Keratinocyte (primary cell): ENCODE measurements around the gene PRKAG2. TPM values are rescaled to one million over a fixed set of nuclear protein-coding genes. Genes with fewer than 3 reads are reported as not detected.

Source experiments
- DNase-seq: peaks from one replicate; pipeline ENCODE4 v3.0.0-alpha.2; 2011; ENCODE audit warnings: low read depth, missing footprints, low spot score
- FAIRE-seq: peaks from 2 replicates; lab custom pipeline; 2011; peaks lifted over from hg19 to GRCh38; lab: Jason Lieb, UNC
- H2AFZ ChIP-seq: 2 replicates; pipeline ENCODE4 v1.6.0; 2012; ENCODE audit warnings: low read length, control low read depth, inconsistent platforms; ENCODE audit not compliant: control insufficient read depth
- H3K27ac ChIP-seq: 2 replicates; pipeline ENCODE4 v1.5.1; 2011; ENCODE audit warnings: low read length; ENCODE audit not compliant: control insufficient read depth, insufficient read depth
- H3K27me3 ChIP-seq: 3 replicates; pipeline ENCODE4 v1.6.0; 2011; ENCODE audit warnings: low read length; ENCODE audit not compliant: control insufficient read depth, insufficient read depth; ENCODE audit errors: extremely low read depth
- H3K36me3 ChIP-seq, 2 experiments: 2 replicates in 1 of 2; 3 replicates in 1 of 2; pipeline ENCODE4 v1.5.1; 2011; ENCODE audit warnings: low read length in 2 of 2, mild to moderate bottlenecking in 1 of 2; ENCODE audit not compliant: control insufficient read depth in 2 of 2, insufficient read depth in 2 of 2; ENCODE audit errors: extremely low read depth in 1 of 2
- H3K4me1 ChIP-seq: 3 replicates; pipeline ENCODE4 v1.5.1; 2011; ENCODE audit warnings: low read length; ENCODE audit not compliant: control insufficient read depth, insufficient read depth; ENCODE audit errors: extremely low read depth
- H3K4me2 ChIP-seq: 3 replicates; pipeline ENCODE4 v1.6.0; 2011; ENCODE audit warnings: low read depth, low read length; ENCODE audit not compliant: control insufficient read depth, insufficient read depth; ENCODE audit errors: extremely low read depth
- H3K4me3 ChIP-seq, 3 experiments: fragments of 200-600 bp in 1 of 3; sonication (generic) in 1 of 3; 2 replicates in 2 of 3; 3 replicates in 1 of 3; pipeline ENCODE4 v1.5.1; 2011 to 2016; ENCODE audit warnings: low read length in 3 of 3, mild to moderate bottlenecking in 3 of 3, control low read depth in 2 of 3, inconsistent platforms in 1 of 3, low read depth in 1 of 3, mixed read lengths in 1 of 3, mixed run types in 1 of 3, moderate library complexity in 1 of 3; ENCODE audit not compliant: control insufficient read depth in 2 of 3, insufficient read depth in 2 of 3; ENCODE audit errors: extremely low read depth in 1 of 3
- H3K79me2 ChIP-seq: 2 replicates; pipeline ENCODE4 v1.6.0; 2012; ENCODE audit warnings: low read length; ENCODE audit not compliant: control insufficient read depth, insufficient read depth
- H3K9ac ChIP-seq: 3 replicates; pipeline ENCODE4 v1.6.0; 2011; ENCODE audit warnings: low read length; ENCODE audit not compliant: control insufficient read depth, insufficient read depth; ENCODE audit errors: extremely low read depth
- H3K9me1 ChIP-seq: 3 replicates; pipeline ENCODE4 v1.6.0; 2011; ENCODE audit warnings: low read length; ENCODE audit not compliant: control insufficient read depth, insufficient read depth; ENCODE audit errors: extremely low read depth
- H3K9me3 ChIP-seq: 2 replicates; pipeline ENCODE4 v1.5.1; 2012; ENCODE audit warnings: low read depth, low read length; ENCODE audit not compliant: control insufficient read depth
- H4K20me1 ChIP-seq: 3 replicates; pipeline ENCODE4 v1.6.0; 2011; ENCODE audit warnings: low read length; ENCODE audit not compliant: control insufficient read depth, insufficient read depth; ENCODE audit errors: extremely low read depth
- CTCF ChIP-seq, 3 experiments: IDR thresholded peaks in 1 of 3; conservative IDR thresholded peaks in 1 of 3; optimal IDR thresholded peaks in 1 of 3; 2 replicates in 2 of 3; 3 replicates in 1 of 3; pipeline versions ENCODE3 to v1.5.1; 2011; ENCODE audit warnings: low read length in 3 of 3, mild to moderate bottlenecking in 3 of 3, moderate library complexity in 2 of 3, control low read depth in 1 of 3, inconsistent platforms in 1 of 3; ENCODE audit not compliant: insufficient read depth in 2 of 3; ENCODE audit errors: extremely low read depth in 1 of 3
- EZH2 ChIP-seq: IDR thresholded peaks from one replicate; pipeline ENCODE4 v1.6.1; 2012; ENCODE audit warnings: inconsistent platforms, mild to moderate bottlenecking, low read length, moderate library complexity
- dilution Hi-C: fragments of 300-500 bp; cut with MboI; formaldehyde crosslinking; loops from one replicate; pipeline ENCODE4 v1.7.0; 2020; ENCODE audit warnings: low sequenced_read_pairs; ENCODE audit not compliant: extremely low pct_ligation_motif_present
- polyA plus RNA-seq, 5 experiments: library from polyadenylated mRNA; depleted of rRNA in 3 of 5; stranded (reverse) in 3 of 5; stranded (forward) in 1 of 5; unstranded in 1 of 5; fragments of >200 nt; gene quantifications; 1 replicate in 1 of 5; 2 replicates in 3 of 5; 3 replicates in 1 of 5; pipeline versions ENCODE4 v1.2.1 to v1.2.3, GENCODE V29; 2011 to 2012; ENCODE audit warnings: missing spikeins in 2 of 5, low read depth in 1 of 5, low replicate concordance in 1 of 5

The PRKAG2 gene
- polyA plus RNA-seq, 1 donor (not counting 4 experiments of a cell fraction or from before 2014, with no cell fraction given) = 39.5 TPM

- Histone ChIP-seq H3K4me1 (no peaks in the 10 kb centered on the region), H3K79me2 (no peaks in the 10 kb centered on the region), H3K4me3 (no peak overlapping the region), H2AFZ (no peak overlapping the region), H3K9me3 (no peaks in the 10 kb centered on the region), H4K20me1 (no peaks in the 10 kb centered on the region), H3K27me3 (no peaks in the 10 kb centered on the region), H3K9me1 (no peaks in the 10 kb centered on the region), H3K4me2 (no peak overlapping the region), H3K9ac (no peak overlapping the region), H3K36me3 (no peaks in the 10 kb centered on the region), H3K27ac (no peak overlapping the region)
- no peak for TF ChIP-seq CTCF (optimal IDR thresholded peaks at IDR 0.05 in 1 of 3, IDR thresholded peaks at IDR 0.05 in 1 of 3, conservative IDR thresholded peaks at IDR 0.05 in 1 of 3; ENCODE audit: extremely low read depth in 1 of 3, insufficient read depth in 2 of 3, low read length in 3 of 3)
- TF ChIP-seq EZH2 = no peak
- FAIRE-seq (no peak), DNase-seq (no peak)
- dilution Hi-C loops = no loop called here
These were observed 32.1 kb downstream of the PRKAG2 start for GRCh38 chr7:151844825-151845200.

- Histone ChIP-seq H3K4me3 (no peak overlapping the region), H3K79me2 (no peaks in the 10 kb centered on the region), H3K4me2 (no peak overlapping the region), H3K27ac (no peak overlapping the region), H3K9ac (no peak overlapping the region), H3K4me1 (no peaks in the 10 kb centered on the region), H3K36me3 (no peaks in the 10 kb centered on the region), H3K9me1 (no peaks in the 10 kb centered on the region), H3K9me3 (no peaks in the 10 kb centered on the region), H3K27me3 (no peaks in the 10 kb centered on the region), H4K20me1 (no peaks in the 10 kb centered on the region), H2AFZ (no peak overlapping the region)
- FAIRE-seq = no peak
- no peak for DNase-seq
- TF ChIP-seq CTCF (optimal IDR thresholded peaks at IDR 0.05 in 1 of 3, IDR thresholded peaks at IDR 0.05 in 1 of 3, conservative IDR thresholded peaks at IDR 0.05 in 1 of 3; ENCODE audit: extremely low read depth in 1 of 3, insufficient read depth in 2 of 3, low read length in 3 of 3) = no peak
- no peak for TF ChIP-seq EZH2
- dilution Hi-C loops = no loop called here
These were observed 32.7 kb downstream of the PRKAG2 start for GRCh38 chr7:151844071-151844824.
